GM21515 (cell line): ENCODE measurements around the gene NEK5.
"Not testable (repeated sequence)": the region's sequence is repeated elsewhere in the genome, so short reads cannot be mapped to it uniquely, and the experiment has no call there.

ENCODE experiments used
- ATAC-seq: cut with Tn5 transposase; IDR thresholded peaks from one replicate; pipeline ENCODE4 v1.9.1; 2021; ENCODE audit not compliant: unreplicated experiment

NEK5 gene

DNA sequence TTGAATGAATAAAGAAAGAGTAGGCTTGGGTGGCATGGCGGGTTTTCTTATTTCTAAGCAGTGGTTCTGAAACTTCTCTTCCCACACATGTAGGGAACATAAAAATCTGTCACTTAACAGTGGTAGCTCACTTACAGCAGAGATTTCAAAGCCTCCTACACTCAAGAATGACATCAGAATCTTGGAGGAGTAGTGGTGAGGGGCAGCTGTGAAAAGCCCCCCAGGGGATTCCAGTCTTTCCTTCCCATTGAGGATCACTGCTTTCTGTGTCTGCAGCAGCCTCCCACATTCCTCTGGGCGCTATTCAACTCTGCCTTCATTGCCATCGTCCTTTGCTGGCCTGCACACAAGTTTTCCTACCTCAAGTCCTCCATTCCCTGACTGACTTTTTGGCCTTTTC lies 8.6 kb upstream of the NEK5 start:
- no peak for ATAC-seq

- no peak for ATAC-seq
Measured at GRCh38 chr13:52136763-52137162, 7.9 kb upstream of the NEK5 start.

- ATAC-seq = no peak
Measured at GRCh38 chr13:52130641-52131040, 1.8 kb upstream of the NEK5 start.

DNA sequence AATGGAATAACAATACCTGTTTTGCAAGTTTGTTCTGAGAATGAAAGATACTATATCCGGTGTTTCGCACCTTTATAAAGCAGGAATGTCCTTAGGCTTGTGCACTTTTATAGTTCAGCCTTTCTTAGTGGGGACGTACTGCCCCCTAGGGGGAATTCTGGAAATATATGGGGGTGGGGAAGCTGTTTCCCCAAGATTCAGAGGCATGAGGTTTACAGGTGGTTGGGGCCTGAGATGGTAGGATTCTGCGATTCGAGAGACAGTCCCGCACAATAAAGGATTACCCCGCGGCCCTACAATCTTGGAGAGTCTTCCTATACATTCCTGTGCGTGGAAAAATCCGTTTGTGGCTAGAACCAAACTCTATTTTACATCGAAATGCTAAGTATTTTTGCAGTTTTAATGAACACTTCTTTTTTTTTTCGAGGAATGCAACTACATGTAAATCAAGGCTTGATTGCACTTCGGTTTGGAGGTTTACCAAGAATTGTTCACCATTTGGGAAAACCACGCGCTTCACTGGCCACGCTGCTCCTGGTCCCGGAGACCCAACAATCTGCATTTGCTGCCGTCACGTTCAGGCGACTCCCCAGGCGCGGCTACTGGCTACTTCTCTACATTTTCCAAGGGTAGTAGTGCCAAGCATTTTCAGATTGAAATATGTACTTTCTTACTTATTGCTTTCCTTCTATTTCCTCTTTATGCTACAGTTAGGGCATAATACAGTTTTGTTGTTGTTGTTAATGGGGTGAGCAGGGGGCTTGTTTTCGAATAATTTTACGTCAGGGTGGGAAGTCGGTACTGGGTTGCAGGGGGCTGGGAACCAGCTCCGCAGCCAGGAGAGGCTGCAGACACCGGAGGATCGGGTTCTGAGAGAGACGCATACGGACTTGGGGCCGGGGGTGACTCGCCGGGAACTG lies 830 bp downstream of the NEK5 start:
- peak; percentile 57 for ATAC-seq

DNA sequence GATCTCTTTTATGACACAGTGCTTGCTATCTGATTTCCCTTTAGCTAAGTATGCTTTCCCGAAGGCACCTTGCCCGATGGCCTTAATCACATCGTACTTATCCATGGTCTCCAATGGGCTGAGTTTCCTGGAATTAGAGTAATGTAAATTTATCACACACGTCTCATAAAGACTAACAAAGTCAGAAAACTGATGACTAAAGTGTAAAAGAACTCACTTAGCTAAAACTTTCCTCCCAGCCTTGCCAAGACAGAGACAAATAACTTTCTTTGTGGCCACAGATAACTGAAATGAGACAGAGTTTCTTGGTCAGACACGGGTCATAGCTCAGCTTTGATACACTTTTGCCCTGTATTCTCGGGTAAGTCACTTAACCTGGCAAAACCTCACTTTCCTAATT lies 1.5 kb downstream of the NEK5 start:
- ATAC-seq = peak; percentile 35

- ATAC-seq = no peak
Measured at GRCh38 chr13:52125547-52125946, 3.3 kb downstream of the NEK5 start.

DNA sequence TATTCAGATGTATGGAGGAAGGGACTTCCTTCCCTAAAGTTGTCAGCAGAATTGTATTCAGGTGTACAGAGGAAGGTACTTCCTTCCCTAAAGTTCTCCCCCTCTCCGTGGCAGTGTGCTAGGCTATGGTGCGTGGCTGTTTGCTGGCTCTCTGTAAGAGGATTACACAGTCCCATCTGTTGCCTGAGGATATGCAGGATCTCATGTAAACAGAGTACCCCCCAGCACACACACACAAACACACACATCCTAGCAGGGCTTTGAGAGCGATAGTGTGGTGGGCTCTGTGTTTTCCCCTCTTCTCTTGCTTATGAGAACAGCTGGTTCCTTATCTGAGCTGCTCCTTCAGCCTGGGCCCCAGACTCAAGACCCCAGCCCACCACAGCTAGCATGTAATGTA lies 10.3 kb downstream of the NEK5 start:
- no peak for ATAC-seq

DNA sequence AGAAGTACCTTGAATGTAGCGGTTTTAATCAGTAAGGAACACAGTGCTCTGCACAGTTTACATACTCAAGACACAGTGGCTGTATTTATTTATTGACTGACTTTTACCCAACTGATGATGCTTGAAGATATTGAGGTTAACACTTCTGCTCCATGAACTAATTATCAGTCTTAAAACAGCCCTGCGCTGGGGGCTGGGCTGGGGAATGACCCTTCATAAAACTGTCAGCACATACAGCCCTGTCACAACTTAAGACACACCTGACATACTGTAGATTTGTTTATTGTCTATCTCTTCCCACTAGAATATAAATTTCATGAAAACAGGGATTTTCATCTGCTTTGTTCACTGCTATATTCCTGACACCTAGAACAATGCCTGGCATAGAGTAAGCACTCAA lies 10.8 kb downstream of the NEK5 start:
- ATAC-seq = no peak

DNA sequence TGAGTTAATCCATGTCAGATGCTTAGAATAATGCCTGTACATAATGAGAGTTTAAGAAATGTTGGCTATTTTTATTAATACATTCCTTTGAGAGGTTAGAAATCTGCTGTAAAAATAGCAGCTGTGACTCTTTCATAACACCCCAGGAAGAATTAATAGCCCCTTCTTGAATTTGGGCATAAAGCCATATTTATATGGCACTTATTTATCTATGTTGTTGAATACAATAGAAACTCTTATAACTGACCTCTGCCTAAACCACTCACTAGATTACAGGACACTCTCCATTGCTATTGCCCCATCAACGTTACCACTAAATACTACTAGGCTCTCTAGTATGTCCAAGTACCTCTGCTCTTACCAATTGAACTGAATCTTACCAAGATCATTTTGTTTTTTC lies 16.3 kb downstream of the NEK5 start:
- no peak for ATAC-seq

- no peak for ATAC-seq
Measured at GRCh38 chr13:52109116-52109670, 19.7 kb downstream of the NEK5 start.

GRCh38 chr13:52105841-52106240 lies 23.0 kb downstream of the NEK5 start:
- ATAC-seq = no peak

DNA sequence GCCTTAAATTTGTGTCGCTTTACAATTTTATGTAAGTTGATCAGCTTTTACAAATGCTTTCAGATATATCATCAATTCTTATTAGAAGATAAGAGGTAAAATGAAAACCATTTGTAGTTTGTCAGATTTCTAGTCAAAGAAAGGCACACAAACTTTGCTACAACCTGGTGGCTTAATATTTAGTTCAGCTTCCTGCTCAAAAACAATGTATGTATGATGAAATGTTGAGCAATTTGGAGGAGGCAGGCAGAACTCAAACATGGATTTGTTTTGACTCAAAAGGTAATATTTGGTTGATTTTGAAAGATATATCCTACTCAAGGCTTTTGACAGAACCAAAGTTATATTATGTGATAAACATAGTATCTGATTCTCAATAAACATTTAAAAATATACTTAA lies 24.2 kb downstream of the NEK5 start:
- no peak for ATAC-seq

- ATAC-seq = no peak
Measured at GRCh38 chr13:52103386-52103785, 25.5 kb downstream of the NEK5 start.

GRCh38 chr13:52102423-52102822 lies 26.4 kb downstream of the NEK5 start:
- not testable (repeated sequence) for ATAC-seq

DNA sequence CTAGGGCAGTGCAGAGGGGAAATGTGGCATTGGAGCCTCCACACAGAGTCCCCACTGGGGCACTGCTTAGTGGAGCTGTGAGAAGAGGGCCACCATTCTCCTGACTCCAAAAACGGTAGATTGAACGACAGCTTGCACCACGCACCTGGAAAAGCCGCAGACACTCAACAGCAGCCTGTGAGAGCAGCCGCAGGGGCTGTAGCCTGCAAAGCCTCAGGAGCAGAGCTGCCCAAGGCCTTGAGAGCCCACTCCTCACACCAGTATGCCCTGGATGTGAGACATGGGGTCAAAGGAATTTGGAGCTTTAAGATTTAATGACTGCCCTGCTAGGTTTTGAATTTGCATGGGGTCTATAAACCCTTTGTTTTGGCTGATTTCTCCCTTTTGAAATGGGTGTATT lies 31.7 kb downstream of the NEK5 start:
- no peak for ATAC-seq

DNA sequence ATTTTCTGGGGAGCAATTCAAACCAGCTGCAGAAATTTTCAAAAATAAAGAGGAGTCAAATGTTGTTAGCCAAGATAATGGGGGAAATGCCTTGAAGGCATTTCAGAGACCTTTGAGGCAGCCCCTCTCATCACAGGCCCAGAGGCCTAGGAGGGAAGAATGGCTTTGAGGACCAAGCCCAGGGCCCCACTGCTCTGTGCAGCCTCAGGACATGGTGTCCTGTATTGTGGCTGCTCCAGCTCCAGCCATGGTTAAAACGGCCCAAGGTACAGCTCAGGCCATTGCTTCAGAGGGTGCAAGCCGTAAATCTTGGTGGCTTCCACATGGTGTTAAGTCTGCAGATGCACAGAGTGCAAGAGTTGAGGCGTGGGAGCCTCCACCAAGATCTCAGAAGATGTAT lies 32.1 kb downstream of the NEK5 start:
- no peak for ATAC-seq

DNA sequence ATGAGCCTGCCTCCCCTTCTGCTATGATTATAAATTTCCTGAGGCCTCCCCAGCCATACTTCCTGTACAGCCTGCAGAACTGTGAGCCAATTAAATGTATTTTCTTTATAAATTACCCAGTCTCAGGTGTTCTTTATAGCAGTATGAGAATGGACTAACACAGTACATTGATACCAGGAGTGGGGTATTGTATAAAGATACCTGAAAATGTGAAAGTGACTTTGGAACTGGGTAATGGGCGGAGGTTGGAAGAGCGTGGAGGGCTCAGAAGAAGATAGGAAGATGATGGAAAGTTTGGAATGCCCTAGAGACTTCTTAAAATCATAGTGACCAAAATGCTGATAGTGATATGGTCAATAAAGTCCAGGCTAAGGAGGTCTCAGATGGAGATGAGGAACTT lies 32.8 kb downstream of the NEK5 start:
- ATAC-seq = no peak

DNA sequence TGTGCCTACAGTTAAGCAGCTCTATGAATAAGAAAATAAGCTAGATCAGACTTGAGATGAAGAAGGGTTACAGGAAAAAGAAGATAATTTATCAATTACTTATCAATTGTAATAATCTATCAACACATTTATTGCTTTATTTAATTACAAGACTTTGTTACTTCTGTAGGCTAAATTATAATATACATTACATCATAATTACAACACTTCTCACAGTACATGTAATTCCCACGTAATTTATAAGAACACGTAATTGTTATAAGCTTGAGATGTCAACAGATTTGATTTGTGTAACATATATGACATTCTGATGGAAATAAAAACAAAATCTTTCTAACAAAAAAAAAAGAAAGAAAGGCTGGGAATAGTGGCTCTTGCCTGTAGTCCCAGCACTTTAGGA lies 36.8 kb downstream of the NEK5 start:
- ATAC-seq = no peak

DNA sequence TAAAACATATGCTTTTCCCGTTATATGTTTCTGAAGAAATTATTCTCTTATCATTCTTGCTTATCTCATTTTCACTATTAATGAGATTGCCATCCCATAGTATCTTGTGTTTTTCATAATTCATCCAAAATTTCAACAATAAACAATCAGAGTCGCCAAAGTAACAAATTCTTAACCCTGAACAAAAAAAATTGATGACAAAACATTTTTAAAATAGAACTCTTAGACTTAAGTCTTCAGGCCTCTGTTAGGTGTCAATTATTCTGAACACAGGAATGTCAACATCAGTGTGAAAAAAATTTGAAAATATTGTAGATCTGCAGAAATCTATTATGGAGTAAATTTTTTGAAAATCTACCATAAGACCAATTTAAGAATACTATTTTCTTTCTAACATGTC lies 37.4 kb downstream of the NEK5 start:
- ATAC-seq = no peak

DNA sequence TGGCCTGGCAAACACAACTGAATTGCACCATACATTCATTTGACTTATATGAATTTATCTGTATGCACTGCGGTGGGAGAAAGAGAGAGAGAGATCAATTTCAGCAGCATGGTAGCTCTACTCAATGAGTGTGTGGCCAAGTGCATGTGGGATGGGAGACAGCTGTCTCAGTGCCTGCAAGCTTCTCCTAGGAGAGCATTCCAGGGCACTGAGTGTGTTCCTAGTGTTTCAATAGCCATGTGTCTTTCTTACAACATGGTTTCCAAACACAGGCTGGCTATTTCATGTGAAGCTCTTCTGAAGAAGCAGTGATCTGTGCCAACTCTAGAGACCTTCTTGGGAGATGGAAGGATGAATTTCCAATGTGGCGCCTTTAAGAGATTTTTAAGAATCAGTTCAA lies 43.5 kb downstream of the NEK5 start:
- no peak for ATAC-seq

GRCh38 chr13:52084981-52085380 lies 43.9 kb downstream of the NEK5 start:
- not testable (repeated sequence) for ATAC-seq

- no peak for ATAC-seq
Measured at GRCh38 chr13:52082601-52083000, 46.3 kb downstream of the NEK5 start.

GRCh38 chr13:52079891-52080290 lies 49.0 kb downstream of the NEK5 start:
- not testable (repeated sequence) for ATAC-seq
